Adrenal gland (tissue), 5 donors: ENCODE results near the gene HMCN2.

Experiments
- POLR2A ChIP-seq, 2 donors: fragments of 450-650 bp; IDR thresholded peaks; one replicate each; pipeline ENCODE4 v1.6.1; 2017; ENCODE audit warnings: antibody characterized with exemption in 2 of 2, mild to moderate bottlenecking in 2 of 2, moderate library complexity in 1 of 2
- TF ChIP-seq, protein P1 (sequence below), 6 experiments: fragments of 450-650 bp in 4 of 6; fragments of 200-600 bp in 2 of 6; sonication (generic) in 1 of 6; IDR thresholded peaks; 1 replicate in 5 of 6; 2 replicates in 1 of 6; pipeline versions ENCODE4 v1.5.1 to v1.8.0; 2016 to 2021; ENCODE audit warnings: antibody characterized with exemption in 6 of 6, mild to moderate bottlenecking in 2 of 6, moderate library complexity in 1 of 6
- donor health status: DM: no; HTN: no; CAD: no.

DNA sequence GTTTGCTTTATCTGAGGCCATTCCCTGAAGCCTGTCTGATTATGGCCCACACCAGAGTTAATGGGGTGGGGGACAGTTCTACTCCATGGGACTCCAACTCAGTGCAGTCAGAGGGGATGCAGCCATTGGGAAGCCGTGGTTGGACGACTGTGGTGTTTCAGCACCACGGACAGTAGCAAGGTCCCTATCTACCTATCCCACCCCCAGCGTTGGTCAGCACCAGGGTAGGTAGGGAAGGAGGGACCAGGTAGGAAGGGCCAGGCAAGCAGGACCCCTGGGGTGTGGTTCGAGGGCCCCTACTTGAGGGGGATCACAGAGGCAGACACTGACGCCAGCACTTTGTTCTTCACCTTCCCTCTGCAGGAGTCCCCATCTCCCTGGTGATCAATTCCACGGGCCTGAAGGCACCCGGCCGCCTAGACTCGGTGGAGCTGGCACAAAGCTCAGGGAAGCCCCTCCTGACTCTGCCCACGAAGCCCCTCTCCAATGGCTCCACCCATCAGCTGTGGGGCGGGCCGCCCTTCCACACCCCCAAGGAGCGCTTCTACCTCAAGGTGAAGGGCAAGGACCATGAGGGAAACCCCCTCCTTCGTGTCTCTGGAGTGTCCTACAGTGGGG lies 33.2 kb downstream of the HMCN2 start:
- TF ChIP-seq, protein P1, sequence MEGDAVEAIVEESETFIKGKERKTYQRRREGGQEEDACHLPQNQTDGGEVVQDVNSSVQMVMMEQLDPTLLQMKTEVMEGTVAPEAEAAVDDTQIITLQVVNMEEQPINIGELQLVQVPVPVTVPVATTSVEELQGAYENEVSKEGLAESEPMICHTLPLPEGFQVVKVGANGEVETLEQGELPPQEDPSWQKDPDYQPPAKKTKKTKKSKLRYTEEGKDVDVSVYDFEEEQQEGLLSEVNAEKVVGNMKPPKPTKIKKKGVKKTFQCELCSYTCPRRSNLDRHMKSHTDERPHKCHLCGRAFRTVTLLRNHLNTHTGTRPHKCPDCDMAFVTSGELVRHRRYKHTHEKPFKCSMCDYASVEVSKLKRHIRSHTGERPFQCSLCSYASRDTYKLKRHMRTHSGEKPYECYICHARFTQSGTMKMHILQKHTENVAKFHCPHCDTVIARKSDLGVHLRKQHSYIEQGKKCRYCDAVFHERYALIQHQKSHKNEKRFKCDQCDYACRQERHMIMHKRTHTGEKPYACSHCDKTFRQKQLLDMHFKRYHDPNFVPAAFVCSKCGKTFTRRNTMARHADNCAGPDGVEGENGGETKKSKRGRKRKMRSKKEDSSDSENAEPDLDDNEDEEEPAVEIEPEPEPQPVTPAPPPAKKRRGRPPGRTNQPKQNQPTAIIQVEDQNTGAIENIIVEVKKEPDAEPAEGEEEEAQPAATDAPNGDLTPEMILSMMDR (IDR thresholded peaks at IDR 0.05), result no peak
- no peak for TF ChIP-seq POLR2A (IDR thresholded peaks at IDR 0.05)
